T-helper 22 cell (primary cell): ENCODE results near the gene INPP5D.
"Not testable (repeated sequence)": the region's sequence is repeated elsewhere in the genome, so short reads cannot be mapped to it uniquely, and the experiment has no call there.

Source experiments
- DNase-seq: peaks from one replicate; pipeline ENCODE4 v3.0.0-alpha.2; 2020; ENCODE audit warnings: low read depth

The INPP5D gene

GRCh38 chr2:233117811-233118647, 57.9 kb downstream of the INPP5D start:
- no peak for DNase-seq

GRCh38 chr2:233118648-233119000, 58.5 kb downstream of the INPP5D start:
- no peak for DNase-seq

- DNase-seq, result no peak
Measured at GRCh38 chr2:233119123-233119522, 59.0 kb downstream of the INPP5D start.

GRCh38 chr2:233119806-233120205, 59.7 kb downstream of the INPP5D start:
- no peak for DNase-seq

GRCh38 chr2:233120459-233120858, 60.3 kb downstream of the INPP5D start:
- no peak for DNase-seq

- no peak for DNase-seq
Measured at GRCh38 chr2:233121856-233122255, 61.7 kb downstream of the INPP5D start.

GRCh38 chr2:233122541-233122940, 62.4 kb downstream of the INPP5D start:
- DNase-seq, result no peak

- DNase-seq, result not testable (repeated sequence)
Measured at GRCh38 chr2:233123576-233123975, 63.4 kb downstream of the INPP5D start.

GRCh38 chr2:233124421-233125080, 64.4 kb downstream of the INPP5D start:
- DNase-seq, result no peak

GRCh38 chr2:233125455-233126065, 65.4 kb downstream of the INPP5D start:
- DNase-seq, result no peak

- DNase-seq, result no peak
Measured at GRCh38 chr2:233129351-233129978, 69.3 kb downstream of the INPP5D start.

GRCh38 chr2:233130024-233130423, 69.9 kb downstream of the INPP5D start:
- DNase-seq, result no peak

GRCh38 chr2:233130481-233131020, 70.4 kb downstream of the INPP5D start:
- no peak for DNase-seq

GRCh38 chr2:233131936-233132720, 72.0 kb downstream of the INPP5D start:
- DNase-seq, result no peak

GRCh38 chr2:233133239-233133638, 73.1 kb downstream of the INPP5D start:
- no peak for DNase-seq

GRCh38 chr2:233135421-233135820, 75.3 kb downstream of the INPP5D start:
- DNase-seq, result no peak

- no peak for DNase-seq
Measured at GRCh38 chr2:233137040-233137439, 76.9 kb downstream of the INPP5D start.

- DNase-seq, result no peak
Measured at GRCh38 chr2:233140077-233140585, 80.0 kb downstream of the INPP5D start.

GRCh38 chr2:233140978-233141377, 80.8 kb downstream of the INPP5D start:
- DNase-seq, result no peak

- DNase-seq, result no peak
Measured at GRCh38 chr2:233141901-233142300, 81.8 kb downstream of the INPP5D start.

GRCh38 chr2:233142355-233142897, 82.3 kb downstream of the INPP5D start:
- no peak for DNase-seq
